NCI-H82 (cell line): ENCODE data around the gene RSPH6A.
A peak's percentile ranks its signal among the peaks of the same experiment; 100 is the strongest.

ENCODE experiments used
- DNase-seq: peaks from one replicate; lab custom pipeline; 2025; lab: John Stamatoyannopoulos, UW

The RSPH6A gene

DNA sequence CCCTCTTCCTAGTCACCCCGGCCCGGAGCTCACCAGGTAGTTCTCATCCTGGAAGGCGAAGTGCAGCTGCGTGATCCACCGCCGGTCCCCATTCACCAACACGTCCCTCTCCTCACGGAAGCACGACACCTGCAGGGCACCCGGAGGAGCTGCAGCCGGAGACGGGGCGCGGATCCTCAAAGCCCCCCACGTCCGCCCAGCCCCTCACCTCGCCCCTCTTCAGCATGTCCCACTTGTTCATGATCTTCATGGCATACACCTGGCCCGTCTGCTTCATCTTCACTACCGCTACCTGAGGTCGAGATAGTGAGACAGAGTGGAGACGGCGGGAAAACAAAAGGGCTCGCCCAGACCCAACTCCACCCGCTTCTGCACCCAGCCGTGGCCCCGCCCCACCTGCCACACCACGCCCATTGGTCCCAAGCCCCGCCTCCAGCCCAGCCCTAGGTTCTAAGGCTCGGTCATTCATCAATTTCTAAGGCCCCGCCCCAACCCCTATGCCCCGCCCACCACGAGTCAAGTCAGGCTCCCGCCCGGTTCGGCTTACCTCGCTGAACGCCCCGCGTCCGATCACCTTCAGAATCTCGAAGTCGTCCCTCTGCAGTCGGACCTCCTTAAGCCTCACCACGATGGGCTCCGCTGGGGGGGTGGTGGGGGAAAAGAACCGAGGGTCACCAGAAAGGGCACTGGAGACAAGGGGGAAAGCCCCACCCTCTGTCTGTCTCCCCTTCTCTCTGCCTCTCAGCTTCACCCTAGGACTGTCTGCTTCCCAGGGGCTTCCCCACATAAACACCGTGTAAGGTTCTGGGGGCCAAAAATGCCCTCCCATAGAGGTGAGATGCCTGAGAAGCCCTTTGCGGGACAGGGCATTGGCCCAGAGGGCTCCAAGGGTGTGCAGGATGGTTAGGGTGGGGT lies 35.6 kb downstream of the RSPH6A start:
- peak; percentile 94 for DNase-seq

DNA sequence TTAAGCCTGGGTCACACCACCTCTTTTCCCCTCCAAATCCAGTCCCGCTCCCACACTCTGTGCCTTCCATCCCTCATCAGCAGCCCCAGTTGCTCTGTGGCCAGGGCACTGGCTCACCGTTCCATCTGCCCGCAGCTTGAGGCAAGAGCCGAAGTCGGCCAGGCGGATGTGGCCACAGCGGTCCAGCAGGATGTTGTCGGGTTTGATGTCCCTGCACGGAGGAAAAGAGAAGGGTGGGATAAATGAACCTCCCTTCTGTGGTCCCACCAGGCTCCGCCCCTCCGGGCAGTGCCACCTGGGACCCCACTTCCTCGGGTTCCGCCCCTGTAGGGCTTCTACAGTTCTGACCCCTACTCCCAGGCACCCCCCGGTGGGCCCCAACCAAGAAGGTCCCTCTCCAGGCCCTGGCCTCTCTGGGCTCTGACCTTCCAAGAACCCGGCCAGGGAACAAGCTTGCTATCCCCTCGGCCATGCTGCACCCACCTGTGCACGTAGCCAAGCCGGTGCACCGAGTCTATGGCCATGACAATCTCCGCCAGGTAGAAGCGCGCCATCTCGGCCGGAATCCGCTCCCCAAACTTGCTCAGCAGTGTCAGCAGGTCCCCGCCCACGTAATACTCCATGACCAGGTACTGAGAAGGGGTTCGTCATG lies 37.0 kb downstream of the RSPH6A start:
- DNase-seq = no peak

DNA sequence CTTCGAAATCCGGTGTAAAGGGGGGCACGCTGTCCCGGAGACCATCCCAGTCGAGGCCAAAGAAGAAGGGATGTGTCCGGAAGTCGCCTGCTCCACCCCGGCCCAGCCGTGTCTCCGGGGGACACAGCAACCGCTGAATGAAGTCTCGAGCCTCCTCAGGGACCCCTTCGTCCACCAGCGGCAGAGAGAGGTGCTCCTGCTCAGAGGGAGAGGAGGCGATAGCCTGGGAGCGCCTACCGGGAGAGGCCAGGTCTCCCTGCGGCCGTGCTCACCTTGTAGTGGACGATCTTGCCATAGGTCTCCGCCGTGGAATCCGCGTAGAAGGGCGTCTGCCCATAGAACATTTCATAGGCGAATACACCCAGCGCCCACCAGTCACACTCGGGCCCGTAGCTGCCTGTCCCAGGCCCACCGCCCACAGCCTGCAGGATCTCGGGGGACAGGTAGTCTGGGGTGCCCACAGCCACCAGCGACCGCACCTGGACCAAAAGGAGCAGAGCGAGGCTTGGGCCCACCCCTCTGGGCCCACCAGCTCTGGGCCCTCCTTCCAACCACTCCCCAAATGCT lies 37.6 kb downstream of the RSPH6A start:
- no peak for DNase-seq

GRCh38 chr19:45774765-45775164 lies 40.3 kb downstream of the RSPH6A start:
- DNase-seq = peak; percentile 34

GRCh38 chr19:45773384-45773783 lies 41.7 kb downstream of the RSPH6A start:
- DNase-seq = no peak

DNA sequence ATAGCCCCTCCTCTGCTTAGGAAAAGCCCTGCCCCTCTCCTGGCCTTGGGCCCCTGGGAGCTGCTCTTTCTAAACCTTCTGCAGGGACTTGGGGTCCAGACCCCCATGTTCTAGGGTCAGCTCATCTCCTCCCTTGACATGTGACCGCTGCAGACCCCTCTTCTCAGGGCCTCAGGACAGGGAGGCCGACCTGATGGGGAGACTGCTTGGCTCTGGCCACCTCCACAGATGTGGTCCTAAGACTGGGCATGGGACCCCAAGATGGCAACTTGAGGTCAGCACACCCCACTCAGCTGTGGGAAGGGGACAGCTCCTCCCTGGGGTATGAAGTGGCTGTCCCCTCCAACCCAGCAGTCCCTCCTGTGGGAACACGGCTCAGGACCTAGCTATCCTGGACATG lies 42.2 kb downstream of the RSPH6A start:
- no peak for DNase-seq

- DNase-seq = no peak
Observed at GRCh38 chr19:45772130-45772840, 42.8 kb downstream of the RSPH6A start.

DNA sequence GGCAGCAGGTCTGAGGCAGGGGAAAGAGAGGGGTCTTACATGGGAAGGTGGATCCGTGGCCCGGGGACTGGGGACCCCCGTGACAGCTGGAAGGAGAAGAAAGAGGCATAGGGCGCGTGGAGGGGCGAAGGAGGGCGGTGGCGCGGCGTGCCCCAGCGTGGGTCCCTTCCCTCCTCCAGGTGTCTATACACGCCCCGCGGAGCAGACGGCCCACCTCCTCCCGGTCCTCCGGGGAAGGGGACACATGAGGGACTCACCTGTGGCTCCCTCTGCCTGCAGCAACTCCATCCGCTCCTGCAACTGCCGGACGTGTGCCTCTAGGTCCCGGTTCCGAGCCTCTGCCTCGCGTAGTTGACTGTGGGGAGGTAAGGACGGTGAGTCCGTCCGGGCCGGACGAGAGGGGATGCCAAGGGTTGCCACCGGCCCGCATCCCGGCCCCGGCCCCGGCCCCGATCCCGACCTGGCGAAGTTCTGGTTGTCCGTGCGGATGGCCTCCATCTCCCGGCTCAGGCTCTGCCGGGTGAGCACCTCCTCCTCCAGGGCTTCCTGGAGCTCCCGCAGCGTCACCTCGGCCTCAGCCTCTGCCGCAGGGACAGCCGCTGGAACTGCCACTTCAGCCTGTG lies 43.7 kb downstream of the RSPH6A start:
- DNase-seq = no peak

GRCh38 chr19:45770192-45771101 lies 44.7 kb downstream of the RSPH6A start:
- DNase-seq = peak; percentile 100

- peak; percentile 72 for DNase-seq
Observed at GRCh38 chr19:45769821-45770191, 45.3 kb downstream of the RSPH6A start.

DNA sequence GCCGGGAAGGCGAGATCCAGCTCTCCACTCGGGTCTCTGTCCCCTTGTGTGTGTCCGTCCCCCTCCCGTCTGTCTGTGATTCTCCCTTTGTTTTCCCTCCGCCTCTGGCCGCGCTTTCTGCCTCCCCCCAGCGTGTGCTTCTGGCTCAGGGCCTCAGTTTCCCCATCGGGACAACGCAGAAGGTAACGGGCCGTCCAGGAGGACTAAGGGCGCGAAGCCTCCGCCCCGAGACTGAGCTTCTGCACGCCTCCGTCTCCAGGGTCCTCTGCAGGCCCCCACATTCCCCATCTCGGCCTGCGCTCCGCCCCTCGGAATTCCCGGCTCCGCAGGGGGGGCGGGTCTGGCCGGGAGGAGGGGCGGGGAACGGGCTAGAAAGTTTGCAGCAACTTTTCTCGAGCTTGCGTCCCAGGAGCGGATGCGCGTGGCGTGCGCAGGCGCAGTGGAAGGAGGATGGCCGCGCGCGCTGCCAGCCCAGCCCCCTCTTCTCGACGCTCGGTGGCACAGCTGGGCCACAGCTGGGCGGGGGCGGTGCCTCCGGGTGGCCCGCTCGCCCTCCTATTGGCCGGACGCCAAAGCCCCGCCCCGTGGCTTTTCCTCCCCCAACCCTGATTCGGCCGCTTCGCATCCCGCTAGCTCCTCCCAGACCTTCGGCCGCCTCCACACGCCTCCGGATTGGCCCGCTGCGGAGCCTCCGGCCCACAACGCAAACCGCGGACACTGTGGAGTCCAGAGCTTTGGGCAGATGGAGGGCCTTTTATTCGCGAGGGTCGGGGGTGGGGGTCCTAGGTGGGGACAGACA lies 45.9 kb downstream of the RSPH6A start, which contains the start of gene SIX5:
Gene SIX5 (minus strand): TSS at position 269 of the 799 bp plus-strand sequence. CDS start 408 bp downstream, outside the sequence.
- DNase-seq = peak; percentile 98

DNA sequence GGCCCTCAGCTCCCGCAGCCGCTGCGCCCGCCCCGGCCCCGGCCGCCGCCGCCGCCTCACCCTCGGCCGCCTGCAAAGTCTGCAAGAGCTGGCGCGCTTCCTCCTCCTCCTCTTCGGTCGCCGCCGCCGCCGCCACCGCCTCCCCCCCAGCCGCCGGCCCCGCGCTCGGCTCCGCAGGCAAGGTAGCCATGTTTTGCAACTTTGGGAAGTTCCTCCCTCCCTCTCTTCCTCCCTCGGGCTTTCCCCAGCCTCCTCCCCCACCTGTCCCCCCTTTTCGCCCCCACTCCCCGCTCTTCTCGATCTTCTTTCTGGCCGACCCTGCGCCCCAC lies 46.5 kb downstream of the RSPH6A start:
- peak; percentile 54 for DNase-seq

DNA sequence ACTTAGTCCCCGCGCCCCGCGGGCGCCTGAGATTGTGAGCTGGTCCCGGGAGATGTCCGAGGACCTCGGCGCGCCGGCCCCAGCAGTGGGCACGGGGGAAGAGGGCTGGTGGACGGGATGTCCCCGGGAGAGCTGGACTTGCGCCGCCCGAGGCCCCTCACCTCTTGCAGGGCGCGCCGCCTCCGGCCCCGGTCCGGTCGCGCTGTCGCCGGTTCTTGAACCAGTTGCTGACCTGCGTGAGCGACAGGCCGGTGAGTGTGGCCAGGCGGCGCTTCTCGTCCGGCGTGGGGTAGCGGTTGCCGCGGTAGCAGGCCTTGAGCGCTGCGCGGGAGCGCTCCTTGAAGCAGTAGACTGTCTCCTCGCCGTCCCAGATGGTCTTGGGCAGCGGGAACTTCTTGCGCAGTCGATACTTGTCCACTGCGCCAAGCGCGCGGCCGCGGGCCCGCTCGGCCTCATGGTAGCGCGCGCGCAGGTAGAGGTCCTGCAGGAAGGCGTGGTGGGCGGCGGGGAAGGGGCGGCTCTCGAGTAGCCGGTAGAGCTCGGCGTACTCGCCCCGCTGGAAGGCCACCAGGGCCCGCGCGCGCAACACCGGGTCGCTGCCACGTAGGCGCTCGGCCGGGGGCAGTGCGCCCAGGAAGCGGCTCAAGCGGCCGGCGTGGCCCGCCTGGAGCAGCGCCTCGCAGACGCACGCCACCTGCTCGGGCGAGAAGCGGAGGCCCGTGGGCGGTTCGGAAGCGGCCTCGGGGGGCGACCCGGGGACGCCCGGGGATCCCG lies 47.0 kb downstream of the RSPH6A start:
- peak; percentile 72 for DNase-seq

DNA sequence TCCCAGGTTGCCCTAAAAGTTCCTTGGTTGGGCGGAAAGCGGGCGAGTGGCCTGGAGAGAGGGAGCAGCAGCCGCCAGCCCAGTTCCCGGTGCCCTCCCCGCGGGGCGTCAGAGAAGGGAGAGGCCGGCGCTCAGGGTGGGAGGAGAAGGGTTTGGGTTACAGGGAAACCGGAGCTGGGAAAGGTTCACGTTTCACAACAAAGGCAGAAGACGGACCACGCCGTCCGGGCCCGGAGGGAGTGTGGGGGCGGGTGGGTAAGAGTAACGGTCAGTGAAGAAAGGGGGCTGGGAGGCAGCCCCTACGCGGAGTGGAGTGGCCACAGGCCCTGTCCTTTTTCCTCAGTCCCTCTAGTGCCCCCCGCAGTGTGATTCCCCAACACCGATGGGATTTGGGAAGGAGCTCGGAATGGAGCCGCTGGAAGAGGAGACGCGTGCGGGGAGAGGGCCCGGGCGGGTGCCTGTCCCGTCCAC lies 47.7 kb downstream of the RSPH6A start:
- DNase-seq = peak; percentile 52

GRCh38 chr19:45766869-45767346 lies 48.2 kb downstream of the RSPH6A start:
- no peak for DNase-seq

- no peak for DNase-seq
Observed at GRCh38 chr19:45766296-45766868, 48.7 kb downstream of the RSPH6A start.

DNA sequence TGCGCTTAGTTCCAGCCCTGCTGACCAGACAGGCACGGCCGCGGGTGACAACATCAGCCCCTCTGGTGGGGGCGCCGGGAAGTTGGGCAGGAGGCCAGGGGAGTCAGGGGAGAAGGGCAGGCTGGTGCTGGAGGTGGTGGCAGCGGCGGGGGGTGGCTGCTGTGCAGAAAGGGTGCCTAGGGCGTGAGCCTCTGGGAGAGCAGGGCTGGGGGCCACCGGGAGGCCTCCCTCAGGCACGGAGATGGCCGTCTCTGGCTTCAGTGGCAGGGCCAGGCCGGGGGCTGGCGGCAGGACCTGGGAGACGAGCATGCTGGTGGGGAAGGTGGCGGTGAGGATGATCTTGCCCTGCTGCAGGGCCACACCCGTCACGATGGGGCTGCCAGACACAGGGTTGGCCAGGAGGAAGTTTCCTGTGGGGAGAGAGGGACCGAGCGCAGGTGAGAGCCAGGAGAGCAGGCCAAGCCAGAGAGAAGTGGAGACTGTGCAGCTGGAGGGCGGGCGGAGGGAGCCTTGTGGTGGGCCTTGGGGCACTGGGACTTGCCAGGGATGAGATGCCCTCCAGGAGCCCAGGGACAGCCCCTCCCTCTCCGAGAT lies 49.3 kb downstream of the RSPH6A start:
- DNase-seq = no peak
